ENCODE results near the gene LARP1. TPM values are rescaled to one million over a fixed set of nuclear protein-coding genes. Genes with fewer than 3 reads are reported as not detected.

The LARP1 gene
- total RNA-seq, 1 experiment from 2014 or later: 63.9 TPM

GRCh38 chr5:154762261-154762660, 7.1 kb downstream of the LARP1 start:
- ATAC-seq (no peak), DNase-seq (no peak)
- H3K4me3 ChIP-seq (ENCODE audit: low read length): no peak overlapping the region
- peaks cover 99% of the 10 kb centered on the region for H3K79me2 ChIP-seq (ENCODE audit: low read length)
- no peak overlapping the region for H2AFZ ChIP-seq (ENCODE audit: low read length)
- no peaks in the 10 kb centered on the region for H3K36me3 ChIP-seq (ENCODE audit: low read depth, low read length)
- H3K9ac ChIP-seq (ENCODE audit: low read length): no peak overlapping the region
- no peak overlapping the region for H3K27ac ChIP-seq (ENCODE audit: low read length)
- no peaks in the 10 kb centered on the region for H3K9me2 ChIP-seq (replicated peaks; ENCODE audit: low read length)
- no TSS peak for BruUV-seq (replicated peaks)
- peaks cover 25% of the 10 kb centered on the region for H3K4me1 ChIP-seq (ENCODE audit: insufficient read depth, low read length)
- ChIA-PET POLR2A (ENCODE audit: unreplicated experiment) (no interaction called here), CTCF (no interaction called here)
- H3K27me3 ChIP-seq (ENCODE audit: low read length): no peaks in the 10 kb centered on the region
- no peak overlapping the region for H3K4me2 ChIP-seq (ENCODE audit: low read length)
- TF ChIP-seq EZH2phosphoT487 (IDR thresholded peaks at IDR 0.05; ENCODE audit: borderline replicate concordance, low read length) (no peak), CTCF (conservative IDR thresholded peaks at IDR 0.05; ENCODE audit: low read depth, low read length) (no peak), EZH2 (IDR thresholded peaks at IDR 0.05; ENCODE audit: low read length, unreplicated experiment) (no peak)
- H3F3A ChIP-seq (ENCODE audit: low read length, unreplicated experiment): no peaks in the 10 kb centered on the region
- H3K9me3 ChIP-seq (ENCODE audit: low read length): no peaks in the 10 kb centered on the region
- peaks cover 78% of the 10 kb centered on the region for H4K20me1 ChIP-seq (ENCODE audit: low read length)
- intact Hi-C loops (cut with micrococcal nuclease): no loop called here

GRCh38 chr5:154762700-154763099, 7.5 kb downstream of the LARP1 start:
- H2AFZ ChIP-seq (ENCODE audit: low read length): no peak overlapping the region
- H3F3A ChIP-seq (ENCODE audit: low read length, unreplicated experiment): no peaks in the 10 kb centered on the region
- DNase-seq (no peak), ATAC-seq (no peak)
- no peaks in the 10 kb centered on the region for H3K27me3 ChIP-seq (ENCODE audit: low read length)
- H3K79me2 ChIP-seq (ENCODE audit: low read length): peaks cover 100% of the 10 kb centered on the region
- H3K27ac ChIP-seq (ENCODE audit: low read length): no peak overlapping the region
- peaks cover 25% of the 10 kb centered on the region for H3K4me1 ChIP-seq (ENCODE audit: insufficient read depth, low read length)
- no peaks in the 10 kb centered on the region for H3K9me3 ChIP-seq (ENCODE audit: low read length)
- H3K9ac ChIP-seq (ENCODE audit: low read length): no peak overlapping the region
- H3K4me2 ChIP-seq (ENCODE audit: low read length): no peak overlapping the region
- intact Hi-C loops (cut with micrococcal nuclease): no loop called here
- ChIA-PET POLR2A (ENCODE audit: unreplicated experiment) (no interaction called here), CTCF (no interaction called here)
- TF ChIP-seq EZH2phosphoT487 (IDR thresholded peaks at IDR 0.05; ENCODE audit: borderline replicate concordance, low read length) (no peak), EZH2 (IDR thresholded peaks at IDR 0.05; ENCODE audit: low read length, unreplicated experiment) (no peak), CTCF (conservative IDR thresholded peaks at IDR 0.05; ENCODE audit: low read depth, low read length) (no peak)
- no peaks in the 10 kb centered on the region for H3K36me3 ChIP-seq (ENCODE audit: low read depth, low read length)
- no TSS peak for BruUV-seq (replicated peaks)
- peaks cover 81% of the 10 kb centered on the region for H4K20me1 ChIP-seq (ENCODE audit: low read length)
- no peaks in the 10 kb centered on the region for H3K9me2 ChIP-seq (replicated peaks; ENCODE audit: low read length)
- H3K4me3 ChIP-seq (ENCODE audit: low read length): no peak overlapping the region

GRCh38 chr5:154764967-154765366, 9.8 kb downstream of the LARP1 start:
- Histone ChIP-seq H3K27me3 (ENCODE audit: low read length) (no peaks in the 10 kb centered on the region), H3K27ac (ENCODE audit: low read length) (no peak overlapping the region), H4K20me1 (ENCODE audit: low read length) (peaks cover 79% of the 10 kb centered on the region), H3K4me1 (ENCODE audit: insufficient read depth, low read length) (peaks cover 9% of the 10 kb centered on the region), H3K79me2 (ENCODE audit: low read length) (peaks cover 99% of the 10 kb centered on the region), H3K4me3 (ENCODE audit: low read length) (no peak overlapping the region), H3K4me2 (ENCODE audit: low read length) (no peak overlapping the region), H2AFZ (ENCODE audit: low read length) (no peak overlapping the region), H3K36me3 (ENCODE audit: low read depth, low read length) (no peaks in the 10 kb centered on the region), H3K9me3 (ENCODE audit: low read length) (no peaks in the 10 kb centered on the region), H3F3A (ENCODE audit: low read length, unreplicated experiment) (no peaks in the 10 kb centered on the region), H3K9ac (ENCODE audit: low read length) (no peak overlapping the region), H3K9me2 (replicated peaks; ENCODE audit: low read length) (no peaks in the 10 kb centered on the region)
- ChIA-PET CTCF (no interaction called here), POLR2A (ENCODE audit: unreplicated experiment) (no interaction called here)
- DNase-seq: no peak
- BruUV-seq (replicated peaks): no TSS peak
- intact Hi-C loops (cut with micrococcal nuclease): no loop called here
- no peak for TF ChIP-seq EZH2phosphoT487 (IDR thresholded peaks at IDR 0.05; ENCODE audit: borderline replicate concordance, low read length)
- TF ChIP-seq CTCF (conservative IDR thresholded peaks at IDR 0.05; ENCODE audit: low read depth, low read length): no peak
- no peak for ATAC-seq
